Measurements from ENCODE around the gene IGSF9B. TPM values are rescaled to one million over a fixed set of nuclear protein-coding genes. Genes with fewer than 3 reads are reported as not detected.

The IGSF9B gene
- polyA plus RNA-seq, 1 experiment: 0.05 TPM

GRCh38 chr11:133955081-133955891, 1.5 kb downstream of the IGSF9B start:
- ChIA-PET CTCF (no interaction called here), POLR2A (no interaction called here)
- TF ChIP-seq CTCF (IDR thresholded peaks at IDR 0.05; ENCODE audit: insufficient read depth, low read depth, low read length): no peak
- Histone ChIP-seq H3K36me3 (ENCODE audit: control insufficient read depth, insufficient read depth, low read length) (no peaks in the 10 kb centered on the region), H3K4me3 (ENCODE audit: low read depth, low read length) (no peak overlapping the region), H3K27me3 (ENCODE audit: control insufficient read depth, insufficient read depth, low read length) (peaks cover 34% of the 10 kb centered on the region)
- DNase-seq (ENCODE audit: low read depth): no peak

GRCh38 chr11:133953999-133954398, 2.8 kb downstream of the IGSF9B start:
- POLR2A ChIA-PET: no interaction called here

GRCh38 chr11:133953547-133953946, 3.2 kb downstream of the IGSF9B start:
- Histone ChIP-seq H3K4me3 (ENCODE audit: low read depth, low read length) (no peak overlapping the region), H3K36me3 (ENCODE audit: control insufficient read depth, insufficient read depth, low read length) (no peaks in the 10 kb centered on the region), H3K27me3 (ENCODE audit: control insufficient read depth, insufficient read depth, low read length) (peaks cover 40% of the 10 kb centered on the region)
- ChIA-PET POLR2A (no interaction called here), CTCF (no interaction called here)
- DNase-seq (ENCODE audit: low read depth): no peak
- TF ChIP-seq CTCF (IDR thresholded peaks at IDR 0.05; ENCODE audit: insufficient read depth, low read depth, low read length): no peak

More at GRCh38 chr11:133953999-133954398, 2.8 kb downstream of the IGSF9B start:
- H3K4me3 ChIP-seq (ENCODE audit: low read depth, low read length): no peak overlapping the region
- no peak for DNase-seq (ENCODE audit: low read depth)
- TF ChIP-seq CTCF (IDR thresholded peaks at IDR 0.05; ENCODE audit: insufficient read depth, low read depth, low read length): no peak
- CTCF ChIA-PET: no interaction called here
- H3K36me3 ChIP-seq (ENCODE audit: control insufficient read depth, insufficient read depth, low read length): no peaks in the 10 kb centered on the region
- H3K27me3 ChIP-seq (ENCODE audit: control insufficient read depth, insufficient read depth, low read length): peaks cover 37% of the 10 kb centered on the region

- DNase-seq (ENCODE audit: low read depth): no peak
- Histone ChIP-seq H3K27me3 (ENCODE audit: control insufficient read depth, insufficient read depth, low read length) (peaks cover 40% of the 10 kb centered on the region), H3K4me3 (ENCODE audit: low read depth, low read length) (no peak overlapping the region), H3K36me3 (ENCODE audit: control insufficient read depth, insufficient read depth, low read length) (no peaks in the 10 kb centered on the region)
- ChIA-PET POLR2A (no interaction called here), CTCF (no interaction called here)
- TF ChIP-seq CTCF (IDR thresholded peaks at IDR 0.05; ENCODE audit: insufficient read depth, low read depth, low read length): no peak
Observed at GRCh38 chr11:133952199-133953190, 4.3 kb downstream of the IGSF9B start.

All from BJ (cell line).